Measurements from ENCODE around the gene RBP3.
"Not testable (repeated sequence)": the region's sequence is repeated elsewhere in the genome, so short reads cannot be mapped to it uniquely, and the experiment has no call there.

DNA sequence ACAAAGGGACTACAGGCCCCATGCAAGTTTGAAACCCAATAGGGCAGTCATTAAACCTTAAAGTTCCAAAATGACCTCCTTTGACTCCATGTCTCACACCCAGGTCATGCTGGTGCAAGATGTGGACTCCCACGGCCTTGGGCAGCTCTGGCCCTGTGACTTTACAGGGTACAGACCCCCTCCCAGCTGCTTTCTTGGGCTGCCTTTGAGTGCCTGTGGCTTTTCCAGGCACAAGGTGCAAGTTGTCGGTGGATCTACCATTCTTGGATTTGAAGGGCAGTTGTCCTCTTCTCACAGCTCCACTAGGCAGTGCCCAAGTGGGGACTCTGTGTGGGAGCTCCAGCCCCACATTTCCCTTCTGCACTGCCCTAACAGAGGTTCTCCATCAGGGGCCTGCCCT is 37.9 kb downstream of the RBP3 start:
- TF ChIP-seq, protein P1, sequence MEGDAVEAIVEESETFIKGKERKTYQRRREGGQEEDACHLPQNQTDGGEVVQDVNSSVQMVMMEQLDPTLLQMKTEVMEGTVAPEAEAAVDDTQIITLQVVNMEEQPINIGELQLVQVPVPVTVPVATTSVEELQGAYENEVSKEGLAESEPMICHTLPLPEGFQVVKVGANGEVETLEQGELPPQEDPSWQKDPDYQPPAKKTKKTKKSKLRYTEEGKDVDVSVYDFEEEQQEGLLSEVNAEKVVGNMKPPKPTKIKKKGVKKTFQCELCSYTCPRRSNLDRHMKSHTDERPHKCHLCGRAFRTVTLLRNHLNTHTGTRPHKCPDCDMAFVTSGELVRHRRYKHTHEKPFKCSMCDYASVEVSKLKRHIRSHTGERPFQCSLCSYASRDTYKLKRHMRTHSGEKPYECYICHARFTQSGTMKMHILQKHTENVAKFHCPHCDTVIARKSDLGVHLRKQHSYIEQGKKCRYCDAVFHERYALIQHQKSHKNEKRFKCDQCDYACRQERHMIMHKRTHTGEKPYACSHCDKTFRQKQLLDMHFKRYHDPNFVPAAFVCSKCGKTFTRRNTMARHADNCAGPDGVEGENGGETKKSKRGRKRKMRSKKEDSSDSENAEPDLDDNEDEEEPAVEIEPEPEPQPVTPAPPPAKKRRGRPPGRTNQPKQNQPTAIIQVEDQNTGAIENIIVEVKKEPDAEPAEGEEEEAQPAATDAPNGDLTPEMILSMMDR (conservative IDR thresholded peaks at IDR 0.05) = not testable (repeated sequence)
- TF ChIP-seq EZH2 (IDR thresholded peaks at IDR 0.05; ENCODE audit: low read depth) = not testable (repeated sequence)
